HepG2 (cell line): ENCODE data around the gene FAM171A2. TPM values are rescaled to one million over a fixed set of nuclear protein-coding genes. Genes with fewer than 3 reads are reported as not detected.

ENCODE experiments used
- ATAC-seq: fragments of 200-7000 bp; cut with Tn5 transposase; 3 replicates; pipeline ENCODE4 v1.9.1; 2020; ENCODE audit warnings: mild to moderate bottlenecking, moderate library complexity
- BruUV-seq: library from RNA; stranded (reverse); fragments of 400-500 nt; replicated peaks from 2 replicates; lab custom pipeline; 2021; lab: Mats Ljungman, UMichigan
- CTCF ChIA-PET: fragments of 300-600 bp; formaldehyde crosslinking; extraction: SDS; loops from one replicate; lab custom pipeline; 2021; ENCODE audit warnings: low total read pairs, inconsistent platforms, low intra/inter-chr PET ratio; lab: Yijun Ruan, JAX
- POLR2A ChIA-PET: fragments of 350-600 bp; sonication (Branson Sonifier 250); formaldehyde crosslinking; loops from one replicate; lab custom pipeline; 2020; ENCODE audit warnings: antibody characterized with exemption, inconsistent platforms; lab: Yijun Ruan, JAX
- DNase-seq: peaks from one replicate; pipeline ENCODE4 v3.0.0-alpha.2; 2015; ENCODE audit warnings: low spot score
- FAIRE-seq: peaks from 3 replicates; lab custom pipeline; 2011; peaks lifted over from hg19 to GRCh38; lab: Jason Lieb, UNC
- H2AFZ ChIP-seq: one replicate; pipeline ENCODE4 v1.6.1; 2011; ENCODE audit warnings: low read length, inconsistent platforms
- H3K27ac ChIP-seq: fragments of 300-600 bp; 3 replicates; pipeline ENCODE4 v1.8.0; 2011; ENCODE audit warnings: mixed run types, mild to moderate bottlenecking, mixed read lengths, low read length, inconsistent platforms; ENCODE audit not compliant: insufficient read depth; ENCODE audit errors: extremely low read length
- H3K27me3 ChIP-seq, 2 experiments: fragments of 200-600 bp in 1 of 2; 2 replicates in 1 of 2; 3 replicates in 1 of 2; pipeline versions ENCODE4 v1.6.0 to v1.8.0; 2011; ENCODE audit warnings: low read length in 2 of 2, mild to moderate bottlenecking in 2 of 2, moderate library complexity in 2 of 2, inconsistent platforms in 1 of 2; ENCODE audit not compliant: insufficient read depth in 2 of 2, control insufficient read depth in 1 of 2
- H3K36me3 ChIP-seq, 2 experiments: fragments of 200-600 bp in 1 of 2; replicated peaks in 1 of 2; 2 replicates in 1 of 2; 3 replicates in 1 of 2; pipeline versions ENCODE4 v1.5.1 to v1.8.0; 2011; ENCODE audit warnings: low read length in 2 of 2, inconsistent platforms in 1 of 2; ENCODE audit not compliant: insufficient read depth in 2 of 2, control insufficient read depth in 1 of 2
- H3K4me1 ChIP-seq: 2 replicates; pipeline ENCODE4 v1.5.1; 2012; ENCODE audit warnings: low read length, inconsistent platforms; ENCODE audit not compliant: insufficient read depth
- H3K4me2 ChIP-seq: 2 replicates; pipeline ENCODE4 v1.6.0; 2011; ENCODE audit warnings: low read depth, low read length, inconsistent platforms
- H3K4me3 ChIP-seq, 3 experiments: fragments of 200-600 bp in 1 of 3; sonication (generic), shearing (Covaris generic) in 1 of 3; replicated peaks in 1 of 3; 2 replicates each; pipeline ENCODE4 v1.5.1; 2011 to 2016; ENCODE audit warnings: low read length in 3 of 3, inconsistent platforms in 2 of 3, low read depth in 2 of 3, mild to moderate bottlenecking in 2 of 3, control low read depth in 1 of 3, mixed read lengths in 1 of 3; ENCODE audit not compliant: insufficient read depth in 1 of 3
- H3K79me2 ChIP-seq: one replicate; pipeline ENCODE4 v1.6.1; 2011; ENCODE audit warnings: low read length, inconsistent platforms; ENCODE audit not compliant: insufficient read depth
- H3K9ac ChIP-seq: 2 replicates; pipeline ENCODE4 v1.6.0; 2011; ENCODE audit warnings: mild to moderate bottlenecking, low read depth, low read length, inconsistent platforms; ENCODE audit not compliant: insufficient read depth
- H3K9me3 ChIP-seq: 2 replicates; pipeline ENCODE4 v1.5.1; 2012; ENCODE audit warnings: mild to moderate bottlenecking, low read length
- H4K20me1 ChIP-seq: 2 replicates; pipeline ENCODE4 v1.6.0; 2011; ENCODE audit warnings: inconsistent platforms, mild to moderate bottlenecking, low read length, moderate library complexity; ENCODE audit not compliant: insufficient read depth
- HHEX ChIP-seq: IDR thresholded peaks from 2 replicates; pipeline ENCODE4 v1.6.1; 2016; ENCODE audit warnings: control low read depth
- HNRNPLL ChIP-seq: fragments of 200-400 bp; formaldehyde crosslinking; IDR thresholded peaks from 2 replicates; pipeline ENCODE4 v1.6.1; 2017; ENCODE audit warnings: mild to moderate bottlenecking, low read depth, low read length; ENCODE audit not compliant: poor library complexity, severe bottlenecking
- MXD3 ChIP-seq: IDR thresholded peaks from 2 replicates; pipeline ENCODE4 v1.6.1; 2016; ENCODE audit warnings: mild to moderate bottlenecking, missing biosample characterization, missing genetic modification reagents
- RARA ChIP-seq: IDR thresholded peaks from 2 replicates; pipeline ENCODE4 v1.6.1; 2016; ENCODE audit warnings: missing genetic modification reagents, missing compliant biosample characterization
- RXRA ChIP-seq: sonication (generic); formaldehyde crosslinking; IDR thresholded peaks from 2 replicates; pipeline ENCODE4 v1.5.1; 2020; ENCODE audit warnings: missing genetic modification reagents
- SKI ChIP-seq: fragments of 450-650 bp; IDR thresholded peaks from one replicate; pipeline ENCODE4 v1.6.1; 2018; ENCODE audit warnings: mild to moderate bottlenecking; ENCODE audit not compliant: partially characterized antibody
- TFAP4 ChIP-seq: sonication (generic); IDR thresholded peaks from 2 replicates; pipeline ENCODE4 v1.6.1; 2016; ENCODE audit warnings: low read depth, borderline replicate concordance
- ZNF234 ChIP-seq: sonication (generic); formaldehyde crosslinking; conservative IDR thresholded peaks from 2 replicates; pipeline ENCODE4 v1.5.1; 2020; ENCODE audit warnings: mild to moderate bottlenecking, missing genetic modification reagents
- ZNF280D ChIP-seq: sonication (generic); formaldehyde crosslinking; IDR thresholded peaks from 2 replicates; pipeline ENCODE4 v1.5.1; 2020; ENCODE audit warnings: mild to moderate bottlenecking, missing genetic modification reagents
- ZNF367 ChIP-seq: sonication (generic); formaldehyde crosslinking; IDR thresholded peaks from 2 replicates; pipeline ENCODE4 v1.4.0; 2020; ENCODE audit warnings: missing genetic modification reagents, borderline replicate concordance
- ZNF512 ChIP-seq: sonication (generic); formaldehyde crosslinking; IDR thresholded peaks from 2 replicates; pipeline ENCODE4 v1.4.0; 2020; ENCODE audit warnings: mild to moderate bottlenecking, missing genetic modification reagents
- ZNF530 ChIP-seq: sonication (generic); formaldehyde crosslinking; IDR thresholded peaks from 2 replicates; pipeline ENCODE4 v1.5.0; 2020; ENCODE audit warnings: low read depth, mild to moderate bottlenecking, missing genetic modification reagents
- ZNF687 ChIP-seq: sonication (generic); formaldehyde crosslinking; IDR thresholded peaks from 2 replicates; pipeline ENCODE4 v1.5.1; 2020; ENCODE audit warnings: mild to moderate bottlenecking, missing genetic modification reagents, moderate library complexity
- whole genome bisulfite sequencing: methylation state at CpG from one replicate; pipeline ENCODE4 v1.1.6; 2017; ENCODE audit warnings: low lambda C conversion rate; 5-methylcytosine and 5-hydroxymethylcytosine counted together
- in situ Hi-C: cut with HindIII; loops from 2 replicates; pipeline ENCODE4 v1.10.0; 2017; ENCODE audit warnings: low pct_unique_long_range_greater_than_20kb; ENCODE audit not compliant: extremely low pct_ligation_motif_present
- intact Hi-C: fragments of 100-400 bp; cut with micrococcal nuclease; formaldehyde crosslinking; loops from one replicate; pipeline ENCODE4 v1.10.0; 2022; ENCODE audit not compliant: unreplicated experiment
- polyA plus RNA-seq, 8 experiments: library from polyadenylated mRNA; depleted of rRNA in 3 of 8; stranded (reverse) in 7 of 8; unstranded in 1 of 8; fragments of >200 nt; fragmentation: Illumina TruSeq in 4 of 8; extraction: Trizol in 4 of 8; gene quantifications; 2 replicates each; pipeline versions ENCODE4 v1.2.1 to v1.2.3, GENCODE V29; 2011 to 2016; ENCODE audit warnings: low read depth in 4 of 8, missing spikeins in 1 of 8, mixed read lengths in 1 of 8; ENCODE audit not compliant: insufficient read depth in 1 of 8
- total RNA-seq, 5 experiments: library from RNA; depleted of rRNA; stranded (reverse); fragments of >200 nt; fragmentation: Illumina TruSeq; extraction: Trizol; gene quantifications; 2 replicates each; pipeline ENCODE4 v1.2.3, GENCODE V29; 2016; ENCODE audit warnings: low read depth in 1 of 5

Gene FAM171A2
- total and polyA plus RNA-seq, 2 of the 13 experiments (the other 11 are each of a cell fraction or from before 2014, with no cell fraction given) = 1.8 to 3.6 TPM

GRCh38 chr17:44310609-44311376 lies 52.9 kb downstream of the FAM171A2 start:
- DNase-seq (no peak), FAIRE-seq (no peak), ATAC-seq (no peak)
- in situ Hi-C loops = no loop called here
- Histone ChIP-seq H3K9ac (no peak overlapping the region), H3K4me3 (no peak overlapping the region), H2AFZ (no peak overlapping the region), H3K4me1 (peaks cover 58% of the 10 kb centered on the region), H4K20me1 (no peaks in the 10 kb centered on the region), H3K4me2 (no peak overlapping the region), H3K36me3 (no peaks in the 10 kb centered on the region), H3K9me3 (no peaks in the 10 kb centered on the region), H3K79me2 (no peaks in the 10 kb centered on the region), H3K27ac (no peak overlapping the region), H3K27me3 (peaks cover 9 to 45% of the 10 kb centered on the region in 2 experiments; a peak in 4 of 5 replicates)
- intact Hi-C loops = no loop called here
- no TSS peak for BruUV-seq
- 17% methylated on average over 7 of the region's 10 CpGs for WGBS
- ChIA-PET CTCF (no interaction called here), POLR2A (no interaction called here)
- TF ChIP-seq ZNF687 (peak; percentile 18), RXRA (peak; percentile 39; the same call in 1 of the 2 replicates), ZNF530 (CRISPR knock-in tag) (no peak), ZNF280D (CRISPR knock-in tag) (no peak), HNRNPLL (no peak), ZNF367 (CRISPR knock-in tag) (no peak), SKI (peak; percentile 34), HHEX (CRISPR knock-in tag) (no peak), ZNF512 (CRISPR knock-in tag) (no peak), TFAP4 (peak; percentile 32; the same call in 1 of the 2 replicates), RARA (CRISPR knock-in tag) (peak; percentile 85), MXD3 (no peak), ZNF234 (no peak)
